SHP77 (cell line): ENCODE measurements around the gene PITPNM3.

Source experiments
- DNase-seq, 2 experiments: peaks; one replicate each; lab custom pipeline; 2025; lab: John Stamatoyannopoulos, UW

The PITPNM3 gene

DNA sequence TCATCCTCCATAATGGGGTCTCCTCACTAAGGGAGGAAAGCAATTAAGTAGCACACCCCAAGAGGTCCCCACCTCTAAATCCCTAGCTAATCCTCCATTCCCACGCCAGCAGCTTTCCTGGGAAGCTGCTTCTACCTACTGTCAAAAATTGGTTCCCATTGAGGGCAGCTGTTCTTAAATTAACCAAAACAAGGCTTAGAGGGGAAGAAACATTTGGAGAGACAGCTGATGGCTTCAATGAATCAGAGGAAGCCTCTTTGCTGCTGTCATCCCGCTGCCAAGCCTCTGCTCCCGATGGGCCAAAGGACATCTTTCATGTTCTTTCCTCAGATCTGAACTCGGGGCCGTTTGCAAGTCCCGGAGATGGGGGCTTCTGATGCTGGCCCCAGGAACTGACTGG is 148.1 kb downstream of the PITPNM3 start:
- no peak for DNase-seq

DNA sequence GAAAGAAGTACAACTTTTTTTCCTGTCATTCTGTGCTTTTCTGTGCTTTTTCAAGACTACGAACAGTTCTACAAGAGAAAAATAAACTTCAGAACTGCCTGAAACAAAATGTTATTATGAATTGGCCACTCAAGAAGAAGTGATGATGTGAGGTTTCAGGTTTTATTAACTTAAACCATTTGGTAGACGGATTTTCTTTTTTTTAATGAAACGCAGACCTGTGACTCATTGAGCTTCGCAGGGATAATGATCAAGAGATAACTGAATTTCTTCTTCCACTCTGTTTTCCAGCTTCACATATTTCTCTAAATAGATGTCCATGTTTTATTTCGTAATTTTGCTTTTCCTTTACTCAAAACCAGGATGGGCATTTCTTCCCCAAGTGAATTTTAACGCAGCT is 154.1 kb downstream of the PITPNM3 start:
- no peak for DNase-seq
